WTC11 (cell line): ENCODE measurements around the gene IL34. TPM values are rescaled to one million over a fixed set of nuclear protein-coding genes. Genes with fewer than 3 reads are reported as not detected.
"Not testable (repeated sequence)": the region's sequence is repeated elsewhere in the genome, so short reads cannot be mapped to it uniquely, and the experiment has no call there.

Experiments used
- ATAC-seq: fragments of 200-7000 bp; cut with Tn5 transposase; 2 replicates; pipeline ENCODE4 v1.10.0; 2021; ENCODE audit warnings: mild to moderate bottlenecking, moderate library complexity
- CTCF ChIA-PET: fragments of 300-600 bp; sonication (Branson Sonifier 250); formaldehyde crosslinking; loops from one replicate; lab custom pipeline; 2021; ENCODE audit warnings: antibody characterized with exemption; lab: Charles Lee
- POLR2A ChIA-PET: fragments of 350-600 bp; sonication (Branson Sonifier 250); formaldehyde crosslinking; loops from one replicate; lab custom pipeline; 2021; ENCODE audit warnings: antibody characterized with exemption; lab: Charles Lee
- DNase-seq: peaks from one replicate; pipeline ENCODE4 v3.0.0; 2021; ENCODE audit warnings: low spot score
- H3K27ac Mint-ChIP-seq: 2 replicates; pipeline ENCODE4 v1.8.0; 2021; ENCODE audit warnings: mixed read lengths
- H3K27me3 Mint-ChIP-seq: 2 replicates; pipeline ENCODE4 v1.8.0; 2021; ENCODE audit warnings: low read depth, mild to moderate bottlenecking, moderate library complexity, mixed read lengths
- H3K36me3 Mint-ChIP-seq: 2 replicates; pipeline ENCODE4 v1.8.0; 2021; ENCODE audit warnings: mixed read lengths
- H3K4me1 Mint-ChIP-seq: 2 replicates; pipeline ENCODE4 v1.8.0; 2022; ENCODE audit warnings: mixed read lengths
- H3K4me3 Mint-ChIP-seq: 2 replicates; pipeline ENCODE4 v1.8.0; 2021; ENCODE audit warnings: mild to moderate bottlenecking, moderate library complexity, mixed read lengths
- H3K9me3 Mint-ChIP-seq: 2 replicates; pipeline ENCODE4 v1.8.0; 2021; ENCODE audit warnings: mixed read lengths
- ATF6 ChIP-seq: sonication (generic); formaldehyde crosslinking; IDR thresholded peaks from 2 replicates; pipeline ENCODE4 v1.8.1; 2023; ENCODE audit warnings: mild to moderate bottlenecking, missing genetic modification reagents
- CTCF ChIP-seq: fragments of 200-600 bp; IDR thresholded peaks from 2 replicates; pipeline ENCODE4 v1.8.0; 2022; ENCODE audit warnings: antibody characterized with exemption
- E2F1 ChIP-seq: sonication (generic); formaldehyde crosslinking; IDR thresholded peaks from 2 replicates; pipeline ENCODE4 v1.8.0; 2022; ENCODE audit warnings: mild to moderate bottlenecking, missing genetic modification reagents
- FOXP1 ChIP-seq: sonication (generic); formaldehyde crosslinking; IDR thresholded peaks from 2 replicates; pipeline ENCODE4 v1.8.0; 2022; ENCODE audit warnings: missing genetic modification reagents, mild to moderate bottlenecking, moderate library complexity, borderline replicate concordance
- MLX ChIP-seq: sonication (generic); formaldehyde crosslinking; IDR thresholded peaks from 2 replicates; pipeline ENCODE4 v1.8.1; 2023; ENCODE audit warnings: mild to moderate bottlenecking, missing genetic modification reagents, moderate library complexity
- RELA ChIP-seq: sonication (generic); formaldehyde crosslinking; IDR thresholded peaks from 2 replicates; pipeline ENCODE4 v1.8.1; 2022; ENCODE audit warnings: missing genetic modification reagents, mild to moderate bottlenecking, borderline replicate concordance
- RORB ChIP-seq: fragments of 250-450 bp; sonication (Bioruptor Pico); IDR thresholded peaks from 2 replicates; pipeline ENCODE4 v1.9.0; 2021; ENCODE audit warnings: mild to moderate bottlenecking
- SOX15 ChIP-seq: fragments of 250-450 bp; sonication (Bioruptor Pico); IDR thresholded peaks from 2 replicates; pipeline ENCODE4 v1.9.0; 2021; ENCODE audit warnings: mild to moderate bottlenecking
- STAT6 ChIP-seq: sonication (generic); formaldehyde crosslinking; conservative IDR thresholded peaks from 2 replicates; pipeline ENCODE4 v1.8.1; 2023; ENCODE audit warnings: mild to moderate bottlenecking, low read depth, missing genetic modification reagents, moderate library complexity
- ZBTB21 ChIP-seq: sonication (generic); formaldehyde crosslinking; IDR thresholded peaks from 2 replicates; pipeline ENCODE4 v1.8.1; 2023; ENCODE audit warnings: mild to moderate bottlenecking, missing genetic modification reagents, borderline replicate concordance
- ZBTB43 ChIP-seq: sonication (generic); formaldehyde crosslinking; IDR thresholded peaks from 2 replicates; pipeline ENCODE4 v1.8.1; 2023; ENCODE audit warnings: mild to moderate bottlenecking, missing genetic modification reagents
- ZNF263 ChIP-seq: sonication (generic); formaldehyde crosslinking; IDR thresholded peaks from 2 replicates; pipeline ENCODE4 v1.8.1; 2022; ENCODE audit warnings: low read depth, mild to moderate bottlenecking, moderate library complexity, missing genetic modification reagents
- total RNA-seq: library from RNA; stranded (reverse); gene quantifications from 3 replicates; pipeline ENCODE4 v1.2.3, GENCODE V29; 2021

IL34 gene
- total RNA-seq, 1 experiment from 2014 or later = 8.8 TPM

GRCh38 chr16:70642633-70643032 lies 3.7 kb upstream of the IL34 start:
- no peak for DNase-seq
- TF ChIP-seq ZNF263 = no peak
- TF ChIP-seq STAT6 (CRISPR knock-in tag) = no peak
- no peak for TF ChIP-seq ATF6 (CRISPR knock-in tag)
- TF ChIP-seq RELA = no peak
- TF ChIP-seq RORB = no peak
- TF ChIP-seq FOXP1 (CRISPR knock-in tag) = no peak
- TF ChIP-seq ZBTB43 (CRISPR knock-in tag) = no peak
- no peak for TF ChIP-seq E2F1
- TF ChIP-seq MLX (CRISPR knock-in tag) = no peak
- no peak for TF ChIP-seq CTCF
- TF ChIP-seq SOX15 (CRISPR knock-in tag) = no peak
- no peak for TF ChIP-seq ZBTB21 (CRISPR knock-in tag)

GRCh38 chr16:70643264-70643663 lies 3.1 kb upstream of the IL34 start:
- CTCF ChIA-PET, DNase-seq, H3K9me3 Mint-ChIP-seq, H3K27ac Mint-ChIP-seq, ATAC-seq, H3K36me3 Mint-ChIP-seq, H3K4me3 Mint-ChIP-seq, H3K27me3 Mint-ChIP-seq: not testable (repeated sequence)
- H3K4me1 Mint-ChIP-seq = peaks cover 13% of the 10 kb centered on the region
- POLR2A ChIA-PET = interaction anchor here (0.6 kb wide), 1 partner anchor 275 kb away, joined by 6 read pairs; no protein-coding TSS in a partner anchor

More at GRCh38 chr16:70642633-70643032, 3.7 kb upstream of the IL34 start:
- H3K27me3 Mint-ChIP-seq = no peaks in the 10 kb centered on the region
- peaks cover 13% of the 10 kb centered on the region for H3K4me1 Mint-ChIP-seq
- 0 out of 2 replicates have a peak, but pooled peaks cover under 1% of the 10 kb centered on the region for H3K9me3 Mint-ChIP-seq
- POLR2A ChIA-PET = no interaction called here
- CTCF ChIA-PET = interaction anchor here (0.7 kb wide), 1 partner anchor 213 kb away, joined by 3 read pairs; no protein-coding TSS in a partner anchor
- H3K36me3 Mint-ChIP-seq = peaks cover 2% of the 10 kb centered on the region
- no peak for ATAC-seq
- no peak overlapping the region for H3K4me3 Mint-ChIP-seq
- H3K27ac Mint-ChIP-seq = no peak overlapping the region; the same call in 1 of the 2 replicates
